ENCODE data around the gene TMEM98.
"Not testable (repeated sequence)": the region's sequence is repeated elsewhere in the genome, so short reads cannot be mapped to it uniquely, and the experiment has no call there.

Gene TMEM98

GRCh38 chr17:32914181-32914580 lies 13.8 kb upstream of the TMEM98 start:
- DNase-seq, result no peak

- DNase-seq, result no peak
These were observed 12.7 kb upstream of the TMEM98 start for GRCh38 chr17:32915245-32915644.

- DNase-seq, result no peak
These were observed 11.8 kb upstream of the TMEM98 start for GRCh38 chr17:32916134-32916533.

- DNase-seq, result no peak
These were observed 10.9 kb upstream of the TMEM98 start for GRCh38 chr17:32917081-32917480.

GRCh38 chr17:32917842-32918241 lies 10.1 kb upstream of the TMEM98 start:
- no peak for DNase-seq

GRCh38 chr17:32919876-32920275 lies 8.1 kb upstream of the TMEM98 start:
- not testable (repeated sequence) for DNase-seq

GRCh38 chr17:32920293-32920692 lies 7.7 kb upstream of the TMEM98 start:
- no peak for DNase-seq

- DNase-seq, result no peak
These were observed 6.9 kb upstream of the TMEM98 start for GRCh38 chr17:32921017-32921416.

GRCh38 chr17:32923905-32924304 lies 4.0 kb upstream of the TMEM98 start:
- not testable (repeated sequence) for DNase-seq

GRCh38 chr17:32926183-32926582 lies 1.8 kb upstream of the TMEM98 start:
- no peak for DNase-seq

GRCh38 chr17:32926789-32927188 lies 1.2 kb upstream of the TMEM98 start:
- DNase-seq, result not testable (repeated sequence)

- peak in 18 of 56 donors; percentile 6 to 63 (median 36) for DNase-seq
These were observed 691 bp upstream of the TMEM98 start for GRCh38 chr17:32927201-32927723.

GRCh38 chr17:32928586-32929535 lies 908 bp downstream of the TMEM98 start:
- peak in 1 of 56 donors; percentile 27 for DNase-seq

GRCh38 chr17:32929588-32929987 lies 1.6 kb downstream of the TMEM98 start:
- no peak for DNase-seq

GRCh38 chr17:32930512-32930911 lies 2.6 kb downstream of the TMEM98 start:
- no peak for DNase-seq

GRCh38 chr17:32931686-32932085 lies 3.7 kb downstream of the TMEM98 start:
- DNase-seq, result no peak

GRCh38 chr17:32933881-32934280 lies 5.9 kb downstream of the TMEM98 start:
- DNase-seq, result no peak

GRCh38 chr17:32935726-32936125 lies 7.8 kb downstream of the TMEM98 start:
- no peak for DNase-seq

- DNase-seq, result peak in 3 of 56 donors; percentile 15 to 49 (median 18)
These were observed 8.4 kb downstream of the TMEM98 start for GRCh38 chr17:32936186-32936893.

- DNase-seq, result peak in 41 of 56 donors; percentile 9 to 75 (median 34)
These were observed 9.0 kb downstream of the TMEM98 start for GRCh38 chr17:32936894-32937500.

GRCh38 chr17:32940706-32941390 lies 12.9 kb downstream of the TMEM98 start:
- no peak for DNase-seq

Data from nucleus accumbens (tissue), 56 donors.